ENCODE results near the gene C1GALT1. TPM values are rescaled to one million over a fixed set of nuclear protein-coding genes. Genes with fewer than 3 reads are reported as not detected.

C1GALT1 gene
- total RNA-seq, 1 donor from 2014 or later: 63.4 TPM

DNA sequence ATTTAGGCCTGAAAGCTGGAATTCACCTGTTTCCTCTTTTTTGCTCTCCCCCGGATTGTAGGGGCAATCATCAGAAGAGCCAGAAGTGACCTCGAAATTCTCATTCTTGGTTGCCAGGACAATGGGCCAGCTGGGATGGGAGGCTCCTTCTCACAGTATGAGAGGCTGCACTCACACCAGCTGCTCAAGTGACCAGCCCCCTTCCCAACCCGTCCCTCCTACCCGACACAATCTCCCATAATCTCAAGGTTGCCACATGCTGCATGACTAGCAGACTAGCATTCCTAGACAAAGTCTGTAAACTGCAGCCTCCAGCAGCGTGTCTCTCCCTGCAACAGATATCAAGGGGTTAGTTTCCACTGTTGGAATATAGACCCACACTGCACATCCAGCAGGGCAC lies 110.3 kb downstream of the C1GALT1 start:
- Mint-ChIP-seq H3K36me3 (ENCODE audit: insufficient read depth) (peaks cover 3% of the 10 kb centered on the region), H3K4me3 (ENCODE audit: low read depth) (no peak overlapping the region), H3K27me3 (no peaks in the 10 kb centered on the region), H3K9me3 (ENCODE audit: low read depth) (peaks cover 12% of the 10 kb centered on the region), H3K4me1 (ENCODE audit: low read depth) (peaks cover 19% of the 10 kb centered on the region), H3K27ac (no peak overlapping the region)
- no peak for DNase-seq (ENCODE audit: low spot score, unreplicated experiment)
- TF ChIP-seq, protein P1, sequence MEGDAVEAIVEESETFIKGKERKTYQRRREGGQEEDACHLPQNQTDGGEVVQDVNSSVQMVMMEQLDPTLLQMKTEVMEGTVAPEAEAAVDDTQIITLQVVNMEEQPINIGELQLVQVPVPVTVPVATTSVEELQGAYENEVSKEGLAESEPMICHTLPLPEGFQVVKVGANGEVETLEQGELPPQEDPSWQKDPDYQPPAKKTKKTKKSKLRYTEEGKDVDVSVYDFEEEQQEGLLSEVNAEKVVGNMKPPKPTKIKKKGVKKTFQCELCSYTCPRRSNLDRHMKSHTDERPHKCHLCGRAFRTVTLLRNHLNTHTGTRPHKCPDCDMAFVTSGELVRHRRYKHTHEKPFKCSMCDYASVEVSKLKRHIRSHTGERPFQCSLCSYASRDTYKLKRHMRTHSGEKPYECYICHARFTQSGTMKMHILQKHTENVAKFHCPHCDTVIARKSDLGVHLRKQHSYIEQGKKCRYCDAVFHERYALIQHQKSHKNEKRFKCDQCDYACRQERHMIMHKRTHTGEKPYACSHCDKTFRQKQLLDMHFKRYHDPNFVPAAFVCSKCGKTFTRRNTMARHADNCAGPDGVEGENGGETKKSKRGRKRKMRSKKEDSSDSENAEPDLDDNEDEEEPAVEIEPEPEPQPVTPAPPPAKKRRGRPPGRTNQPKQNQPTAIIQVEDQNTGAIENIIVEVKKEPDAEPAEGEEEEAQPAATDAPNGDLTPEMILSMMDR (IDR thresholded peaks at IDR 0.05; ENCODE audit: unreplicated experiment): no peak

DNA sequence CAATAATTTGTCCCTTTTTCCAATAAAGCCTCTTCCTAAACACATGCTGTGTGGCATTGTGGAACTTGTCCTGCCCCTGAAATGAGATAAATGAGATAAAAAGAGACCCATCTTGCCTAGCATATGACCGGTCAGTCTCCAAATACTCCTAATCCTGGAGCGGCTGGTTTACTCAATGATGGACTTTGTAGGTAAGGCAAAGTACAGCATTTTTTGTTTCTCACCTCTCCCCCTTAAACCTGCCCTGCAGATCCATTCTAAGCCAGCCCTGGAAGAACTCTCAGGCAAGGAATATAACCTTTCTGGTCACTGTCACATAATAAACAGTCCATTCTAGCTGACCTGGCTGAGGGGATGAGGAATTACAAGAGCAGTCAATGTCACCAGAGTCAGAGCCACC lies 110.7 kb downstream of the C1GALT1 start:
- Mint-ChIP-seq H3K4me3 (ENCODE audit: low read depth) (no peak overlapping the region), H3K27ac (no peak overlapping the region)
- TF ChIP-seq, protein P1 (IDR thresholded peaks at IDR 0.05; ENCODE audit: unreplicated experiment): no peak

DNA sequence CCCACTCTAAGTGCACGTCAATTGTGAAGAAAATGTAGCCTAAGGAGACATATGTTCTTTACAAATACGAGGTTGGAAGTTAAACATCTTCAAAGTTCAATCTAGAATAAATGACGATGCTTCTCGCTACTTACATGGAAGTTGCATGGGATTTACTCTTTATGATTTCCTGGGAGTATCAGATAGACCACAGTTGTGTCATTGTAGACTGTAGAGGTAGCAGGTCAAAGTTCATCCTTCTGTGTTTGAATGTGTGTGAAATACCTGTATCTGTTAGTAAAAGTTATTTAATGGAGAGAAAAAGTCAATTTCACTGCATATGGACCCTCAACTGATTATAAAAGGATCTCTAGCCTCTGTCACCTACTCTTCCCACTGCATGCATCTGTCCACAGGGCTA lies 112.6 kb downstream of the C1GALT1 start:
- TF ChIP-seq, protein P1 (IDR thresholded peaks at IDR 0.05; ENCODE audit: unreplicated experiment): no peak
- peak overlapping the region; percentile 7 for H3K27ac Mint-ChIP-seq
- peaks cover 15% of the 10 kb centered on the region for H3K36me3 Mint-ChIP-seq (ENCODE audit: insufficient read depth)
- no peak for DNase-seq (ENCODE audit: low spot score, unreplicated experiment)
- H3K4me3 Mint-ChIP-seq (ENCODE audit: low read depth): no peak overlapping the region
- peaks cover 24% of the 10 kb centered on the region for H3K9me3 Mint-ChIP-seq (ENCODE audit: low read depth)
- H3K4me1 Mint-ChIP-seq (ENCODE audit: low read depth): peaks cover 30% of the 10 kb centered on the region
- no peaks in the 10 kb centered on the region for H3K27me3 Mint-ChIP-seq

More for the DNA sequence above, 110.7 kb downstream of the C1GALT1 start:
- peaks cover 19% of the 10 kb centered on the region for H3K4me1 Mint-ChIP-seq (ENCODE audit: low read depth)
- no peak for DNase-seq (ENCODE audit: low spot score, unreplicated experiment)
- peaks cover 4% of the 10 kb centered on the region for H3K36me3 Mint-ChIP-seq (ENCODE audit: insufficient read depth)
- no peaks in the 10 kb centered on the region for H3K27me3 Mint-ChIP-seq
- H3K9me3 Mint-ChIP-seq (ENCODE audit: low read depth): peaks cover 15% of the 10 kb centered on the region
